H9 (cell line): ENCODE measurements around the gene CD164L2. TPM values are rescaled to one million over a fixed set of nuclear protein-coding genes. Genes with fewer than 3 reads are reported as not detected.

Source experiments
- DNase-seq: peaks from one replicate; pipeline ENCODE4 v3.0.0-alpha.2; 2017
- H2AFZ ChIP-seq: one replicate; pipeline ENCODE4 v1.6.1; 2013; ENCODE audit warnings: mild to moderate bottlenecking, low read length, control low read depth, moderate library complexity
- H2AK5ac ChIP-seq: 2 replicates; pipeline ENCODE4 v1.6.1; 2013; ENCODE audit warnings: low read length, control low read depth, mixed read lengths; ENCODE audit not compliant: insufficient read length
- H2BK120ac ChIP-seq: one replicate; pipeline ENCODE4 v1.6.1; 2013; ENCODE audit warnings: low read depth, mild to moderate bottlenecking, low read length, control low read depth, inconsistent platforms; ENCODE audit not compliant: poor library complexity, severe bottlenecking
- H2BK12ac ChIP-seq: 2 replicates; pipeline ENCODE4 v1.6.1; 2013; ENCODE audit warnings: low read length, control low read depth, mixed read lengths, low read depth; ENCODE audit not compliant: insufficient read length
- H2BK15ac ChIP-seq: 2 replicates; pipeline ENCODE4 v1.6.1; 2013; ENCODE audit warnings: low read depth, low read length, control low read depth
- H2BK20ac ChIP-seq: one replicate; pipeline ENCODE4 v1.6.1; 2013; ENCODE audit warnings: low read depth, mild to moderate bottlenecking, low read length, control low read depth, inconsistent platforms; ENCODE audit not compliant: poor library complexity, severe bottlenecking
- H2BK5ac ChIP-seq: 2 replicates; pipeline ENCODE4 v1.6.1; 2013; ENCODE audit warnings: low read length, control low read depth, mixed read lengths; ENCODE audit not compliant: insufficient read length
- H3K14ac ChIP-seq: 2 replicates; pipeline ENCODE4 v1.6.1; 2013; ENCODE audit warnings: low read length, control low read depth; ENCODE audit not compliant: insufficient read depth
- H3K18ac ChIP-seq: 2 replicates; pipeline ENCODE4 v1.6.1; 2013; ENCODE audit warnings: low read depth, mild to moderate bottlenecking, mixed read lengths, low read length, control low read depth; ENCODE audit not compliant: insufficient read length
- H3K23ac ChIP-seq: 2 replicates; pipeline ENCODE4 v1.6.1; 2013; ENCODE audit warnings: low read length, control low read depth, mixed read lengths, low read depth; ENCODE audit not compliant: insufficient read length
- H3K23me2 ChIP-seq: 2 replicates; pipeline ENCODE4 v1.6.1; 2013; ENCODE audit warnings: low read depth, mild to moderate bottlenecking, mixed read lengths, low read length, control low read depth; ENCODE audit not compliant: insufficient read length, poor library complexity, severe bottlenecking
- H3K27ac ChIP-seq: 2 replicates; pipeline ENCODE4 v1.5.1; 2013; ENCODE audit warnings: low read length, control low read depth, mixed read lengths, low read depth; ENCODE audit not compliant: insufficient read length
- H3K27me3 ChIP-seq: 2 replicates; pipeline ENCODE4 v1.6.1; 2013; ENCODE audit warnings: low read length, control low read depth, inconsistent platforms; ENCODE audit not compliant: insufficient read depth
- H3K4ac ChIP-seq: 2 replicates; pipeline ENCODE4 v1.6.1; 2013; ENCODE audit warnings: low read depth, mild to moderate bottlenecking, control low read depth, inconsistent platforms, low read length, moderate library complexity
- H3K4me1 ChIP-seq: 2 replicates; pipeline ENCODE4 v1.6.1; 2013; ENCODE audit warnings: low read length, control low read depth, inconsistent platforms; ENCODE audit not compliant: insufficient read depth
- H3K4me2 ChIP-seq: 2 replicates; pipeline ENCODE4 v1.6.1; 2013; ENCODE audit warnings: low read length, control low read depth, mixed read lengths; ENCODE audit not compliant: insufficient read length, insufficient read depth
- H3K56ac ChIP-seq: 2 replicates; pipeline ENCODE4 v1.6.1; 2013; ENCODE audit warnings: low read depth, mild to moderate bottlenecking, mixed read lengths, low read length, control low read depth; ENCODE audit not compliant: insufficient read length
- H3K79me1 ChIP-seq: 2 replicates; pipeline ENCODE4 v1.6.1; 2013; ENCODE audit warnings: low read depth, mild to moderate bottlenecking, moderate library complexity, low read length, control low read depth, inconsistent platforms; ENCODE audit not compliant: insufficient read depth, poor library complexity, severe bottlenecking
- H3K79me2 ChIP-seq: 2 replicates; pipeline ENCODE4 v1.6.1; 2013; ENCODE audit warnings: low read length, control low read depth, inconsistent platforms; ENCODE audit not compliant: insufficient read depth
- H3K9ac ChIP-seq: 2 replicates; pipeline ENCODE4 v1.6.1; 2013; ENCODE audit warnings: low read length, control low read depth, mixed read lengths; ENCODE audit not compliant: insufficient read length; ENCODE audit errors: extremely low read depth
- H3K9me3 ChIP-seq: one replicate; pipeline ENCODE4 v1.6.1; 2013; ENCODE audit warnings: low read depth, low read length, inconsistent platforms; ENCODE audit not compliant: control insufficient read depth
- H3T11ph ChIP-seq: one replicate; pipeline ENCODE4 v1.6.1; 2013; ENCODE audit warnings: mild to moderate bottlenecking, low read length, control low read depth, inconsistent platforms
- H4K20me1 ChIP-seq: one replicate; pipeline ENCODE4 v1.6.1; 2013; ENCODE audit not compliant: control insufficient read depth, insufficient read length, insufficient read depth
- H4K5ac ChIP-seq: 2 replicates; pipeline ENCODE4 v1.6.1; 2013; ENCODE audit warnings: low read depth, mild to moderate bottlenecking, mixed read lengths, low read length, control low read depth; ENCODE audit not compliant: insufficient read length
- H4K8ac ChIP-seq: replicated peaks from 2 replicates; pipeline ENCODE4 v1.6.1; 2013; ENCODE audit warnings: low read length, control low read depth, mixed read lengths, low read depth; ENCODE audit not compliant: insufficient read length
- H4K91ac ChIP-seq: 2 replicates; pipeline ENCODE4 v1.6.1; 2013; ENCODE audit warnings: low read depth, mild to moderate bottlenecking, moderate library complexity, mixed read lengths, low read length, control low read depth; ENCODE audit not compliant: insufficient read length
- H3K27ac Mint-ChIP-seq, 3 experiments: 2 replicates in 2 of 3; 3 replicates in 1 of 3; pipeline ENCODE4 v1.8.0; 2020 to 2021; ENCODE audit warnings: mixed read lengths in 3 of 3, mild to moderate bottlenecking in 1 of 3, moderate library complexity in 1 of 3
- H3K27me3 Mint-ChIP-seq: 2 replicates; pipeline ENCODE4 v1.8.0; 2021; ENCODE audit warnings: low read depth, mild to moderate bottlenecking, moderate library complexity, mixed read lengths
- H3K36me3 Mint-ChIP-seq, 3 experiments: 2 replicates in 2 of 3; 3 replicates in 1 of 3; pipeline ENCODE4 v1.8.0; 2020 to 2021; ENCODE audit warnings: low read depth in 3 of 3, mixed read lengths in 3 of 3; ENCODE audit not compliant: insufficient read depth in 1 of 3
- H3K4me1 Mint-ChIP-seq, 2 experiments: 2 replicates each; pipeline ENCODE4 v1.8.0; 2020; ENCODE audit warnings: mixed read lengths in 2 of 2
- H3K4me3 Mint-ChIP-seq, 2 experiments: 2 replicates in 1 of 2; 3 replicates in 1 of 2; pipeline ENCODE4 v1.8.0; 2020 to 2021; ENCODE audit warnings: mild to moderate bottlenecking in 2 of 2, mixed read lengths in 2 of 2, moderate library complexity in 1 of 2
- H3K9me3 Mint-ChIP-seq, 2 experiments: 2 replicates in 1 of 2; 3 replicates in 1 of 2; pipeline ENCODE4 v1.8.0; 2020; ENCODE audit warnings: mild to moderate bottlenecking in 2 of 2, mixed read lengths in 2 of 2, moderate library complexity in 1 of 2
- WGBS: extraction: QIAGEN DNeasy Blood & Tissue Kit; methylation state at CpG from one replicate; pipeline ENCODE4 v1.1.7; 2013; ENCODE audit warnings: missing lambda C conversion rate, low lambda C conversion rate, mixed read lengths; ENCODE audit not compliant: insufficient read length; ENCODE audit errors: extremely low coverage; 5-methylcytosine and 5-hydroxymethylcytosine counted together
- total RNA-seq: library from RNA; stranded (reverse); gene quantifications from 2 replicates; pipeline ENCODE4 v1.2.1, GENCODE V29; 2021
- TF ChIP-seq, protein P1 (sequence below): fragments of 200-600 bp; sonication (generic); conservative IDR thresholded peaks from 3 replicates; pipeline ENCODE4 v1.8.0; 2021; ENCODE audit warnings: antibody characterized with exemption, mild to moderate bottlenecking

CD164L2 gene
- total RNA-seq, 1 experiment from 2014 or later: 1.2 TPM

DNA sequence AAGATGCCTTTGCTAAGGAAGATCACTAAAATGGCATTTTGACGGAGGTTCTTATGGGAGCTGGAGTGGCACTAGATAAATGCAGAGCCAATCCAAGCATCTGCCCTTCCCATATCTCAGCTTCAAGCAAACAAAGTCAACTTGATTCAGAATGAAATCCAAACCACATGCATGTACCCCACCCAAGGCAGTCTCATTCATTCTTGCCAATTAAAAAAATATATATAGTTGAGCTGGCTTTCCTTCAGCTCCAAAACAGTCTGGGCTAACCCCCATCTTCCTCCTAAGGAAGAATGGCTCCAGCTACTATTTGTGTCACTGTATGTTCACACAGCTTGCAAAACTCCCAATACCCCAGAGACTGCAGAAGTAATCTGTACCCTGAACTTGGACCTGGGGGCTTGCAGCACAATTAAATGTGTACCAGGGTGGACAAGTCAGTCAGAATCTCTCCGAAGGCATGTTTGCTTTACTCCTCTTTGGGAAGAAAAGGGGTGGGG is 44.7 kb upstream of the CD164L2 start:
- Mint-ChIP-seq H3K27me3 (no peaks in the 10 kb centered on the region), H3K4me1 (peaks cover 45 to 46% of the 10 kb centered on the region in 2 experiments), H3K4me3 (no peak overlapping the region), H3K27ac (peak overlapping the region; percentile 84 to 96 (median 85)), H3K36me3 (peaks cover 12 to 19% (median 18%) of the 10 kb centered on the region in 3 experiments; a peak in 6 of 7 replicates), H3K9me3 (no peaks in the 10 kb centered on the region)
- Histone ChIP-seq H4K5ac (no peak overlapping the region), H3K4me1 (peaks cover 15% of the 10 kb centered on the region; the same call in 1 of the 2 replicates), H3K56ac (no peak overlapping the region), H4K91ac (no peak overlapping the region), H2BK120ac (no peak overlapping the region), H2BK12ac (no peak overlapping the region), H3K79me2 (peaks cover 1% of the 10 kb centered on the region; the same call in 1 of the 2 replicates), H3K4me2 (no peak overlapping the region), H3K27me3 (no peaks in the 10 kb centered on the region), H3K4ac (no peak overlapping the region), H3T11ph (no peak overlapping the region), H2BK20ac (no peak overlapping the region), H3K9ac (no peak overlapping the region), H3K27ac (no peak overlapping the region), H4K20me1 (no peaks in the 10 kb centered on the region), H3K18ac (no peak overlapping the region), H2AK5ac (no peak overlapping the region), H2AFZ (no peak overlapping the region), H3K23me2 (no peaks in the 10 kb centered on the region), H4K8ac (no peak overlapping the region), H2BK5ac (no peak overlapping the region), H3K9me3 (no peaks in the 10 kb centered on the region), H2BK15ac (no peak overlapping the region), H3K79me1 (peaks cover 2% of the 10 kb centered on the region), H3K23ac (no peak overlapping the region), H3K14ac (no peak overlapping the region)
- DNase-seq: no peak
- no CpG with 5 or more reads among the region's 2 CpGs for whole genome bisulfite sequencing
- TF ChIP-seq, protein P1, sequence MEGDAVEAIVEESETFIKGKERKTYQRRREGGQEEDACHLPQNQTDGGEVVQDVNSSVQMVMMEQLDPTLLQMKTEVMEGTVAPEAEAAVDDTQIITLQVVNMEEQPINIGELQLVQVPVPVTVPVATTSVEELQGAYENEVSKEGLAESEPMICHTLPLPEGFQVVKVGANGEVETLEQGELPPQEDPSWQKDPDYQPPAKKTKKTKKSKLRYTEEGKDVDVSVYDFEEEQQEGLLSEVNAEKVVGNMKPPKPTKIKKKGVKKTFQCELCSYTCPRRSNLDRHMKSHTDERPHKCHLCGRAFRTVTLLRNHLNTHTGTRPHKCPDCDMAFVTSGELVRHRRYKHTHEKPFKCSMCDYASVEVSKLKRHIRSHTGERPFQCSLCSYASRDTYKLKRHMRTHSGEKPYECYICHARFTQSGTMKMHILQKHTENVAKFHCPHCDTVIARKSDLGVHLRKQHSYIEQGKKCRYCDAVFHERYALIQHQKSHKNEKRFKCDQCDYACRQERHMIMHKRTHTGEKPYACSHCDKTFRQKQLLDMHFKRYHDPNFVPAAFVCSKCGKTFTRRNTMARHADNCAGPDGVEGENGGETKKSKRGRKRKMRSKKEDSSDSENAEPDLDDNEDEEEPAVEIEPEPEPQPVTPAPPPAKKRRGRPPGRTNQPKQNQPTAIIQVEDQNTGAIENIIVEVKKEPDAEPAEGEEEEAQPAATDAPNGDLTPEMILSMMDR: no peak
